Measurements from ENCODE around the gene GLI3.

The GLI3 gene

DNA sequence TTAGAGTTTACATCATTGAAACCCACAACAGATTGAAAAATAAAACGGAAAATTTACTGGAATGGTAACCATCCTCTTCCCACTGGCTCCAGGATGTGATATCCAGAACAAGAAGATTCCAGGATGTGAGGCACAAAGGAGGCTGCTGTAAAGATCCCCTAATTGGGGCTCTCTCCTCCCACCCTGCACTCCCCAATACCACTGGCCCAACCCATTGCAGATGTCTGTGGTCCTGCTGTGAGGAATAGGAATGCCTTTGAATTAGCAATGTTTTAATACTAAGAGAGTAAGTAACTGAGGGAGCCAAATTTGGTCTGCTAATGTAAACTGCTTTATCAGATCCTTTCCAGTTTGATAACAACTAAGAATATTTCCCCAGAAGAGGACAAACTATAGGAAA is 308.2 kb downstream of the GLI3 start:
- no peak for DNase-seq (ENCODE audit: low read depth in 2 of 2)

- no peak for DNase-seq (ENCODE audit: low read depth in 2 of 2)
These were observed 308.8 kb downstream of the GLI3 start for GRCh38 chr7:41928166-41928565.

DNA sequence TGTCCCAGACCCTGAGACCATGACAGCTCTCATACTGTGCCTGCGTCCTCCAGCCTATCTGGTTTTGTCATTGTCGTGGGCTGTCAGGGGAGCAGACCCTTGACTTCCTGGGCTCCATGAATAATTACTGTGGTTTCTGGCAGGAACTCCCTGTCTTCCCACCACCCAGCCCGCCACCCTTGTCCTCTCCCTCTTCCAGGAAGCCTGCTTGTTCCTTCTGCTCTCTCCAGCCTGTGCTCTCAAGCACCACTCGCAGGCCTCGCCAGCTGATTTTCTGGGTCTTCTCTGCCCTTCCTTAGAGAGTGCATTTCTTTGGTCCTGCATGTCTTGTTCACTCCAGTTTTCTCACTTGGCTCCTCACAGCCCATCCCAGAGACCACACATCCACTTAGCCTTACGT is 309.6 kb downstream of the GLI3 start:
- no peak for DNase-seq (ENCODE audit: low read depth in 2 of 2)

GRCh38 chr7:41925946-41926345 is 311.1 kb downstream of the GLI3 start:
- no peak for DNase-seq (ENCODE audit: low read depth in 2 of 2)

DNA sequence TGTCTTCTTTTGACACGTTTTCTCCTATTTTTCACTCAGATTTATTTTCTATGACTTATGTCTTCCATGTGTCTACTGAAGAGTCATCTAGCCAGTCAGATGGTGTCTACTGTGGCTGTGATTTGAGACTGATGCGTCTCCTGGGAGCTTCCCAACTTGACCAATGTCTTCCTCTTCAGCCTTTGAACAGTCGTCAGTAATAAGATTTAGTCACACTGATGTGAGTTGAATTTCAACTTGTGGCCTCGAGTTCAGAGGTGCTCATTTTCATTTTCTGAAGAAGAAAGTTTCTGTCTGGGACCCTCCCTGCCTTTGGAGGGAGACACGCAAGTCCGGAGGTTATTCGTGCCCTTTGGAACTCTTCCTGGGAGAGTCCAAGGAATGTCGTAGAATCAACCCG is 312.2 kb downstream of the GLI3 start:
- DNase-seq (ENCODE audit: low read depth in 2 of 2) = no peak

DNA sequence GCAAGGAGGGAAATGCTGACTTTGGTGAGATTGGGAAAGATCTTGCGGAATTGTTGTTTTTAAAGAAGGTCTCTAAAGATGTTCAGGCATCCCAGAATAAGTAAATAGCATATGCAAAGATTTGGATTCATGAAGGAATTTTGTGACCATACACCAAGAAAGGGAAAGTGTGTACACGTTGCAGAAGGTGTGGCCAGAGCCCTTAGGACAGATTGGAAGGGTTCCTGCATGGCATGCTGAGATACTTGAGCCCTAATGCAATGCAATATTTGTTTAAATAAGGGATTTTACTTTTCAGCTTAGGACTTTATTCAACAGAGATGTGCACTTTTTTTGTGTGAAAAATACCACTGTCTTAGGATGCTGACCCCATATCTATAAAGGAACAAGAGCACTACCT is 314.6 kb downstream of the GLI3 start:
- no peak for DNase-seq (ENCODE audit: low read depth in 2 of 2)

- DNase-seq (ENCODE audit: low read depth in 2 of 2) = no peak
These were observed 315.5 kb downstream of the GLI3 start for GRCh38 chr7:41921453-41921981.

- DNase-seq (ENCODE audit: low read depth in 2 of 2) = no peak
These were observed 318.4 kb downstream of the GLI3 start for GRCh38 chr7:41918597-41918996.

DNA sequence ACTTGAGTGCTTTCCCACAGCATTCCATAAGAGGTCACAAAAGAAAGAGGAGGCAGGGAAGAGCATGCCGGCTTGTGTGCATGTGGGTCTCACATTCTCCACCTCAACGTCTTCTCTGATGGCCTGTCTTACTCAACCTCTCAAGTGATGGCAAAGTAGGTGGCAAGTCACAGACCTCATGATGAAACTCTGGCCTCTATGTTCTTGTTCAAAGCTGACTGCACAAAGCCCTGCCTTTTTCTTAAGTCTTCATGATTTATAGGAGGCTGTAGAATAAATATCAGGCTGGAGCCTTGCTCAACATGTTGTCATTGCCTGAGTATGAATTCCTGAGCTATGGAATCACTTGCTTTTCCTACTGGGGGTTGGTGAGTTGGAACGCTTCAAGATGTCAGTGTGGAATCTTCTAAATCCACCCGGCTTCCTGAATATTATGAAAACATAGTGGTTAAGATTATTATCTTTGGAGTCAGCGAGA is 320.5 kb downstream of the GLI3 start:
- DNase-seq (ENCODE audit: low read depth in 2 of 2) = no peak

- DNase-seq (ENCODE audit: low read depth in 2 of 2) = no peak
These were observed 321.1 kb downstream of the GLI3 start for GRCh38 chr7:41915871-41916270.

DNA sequence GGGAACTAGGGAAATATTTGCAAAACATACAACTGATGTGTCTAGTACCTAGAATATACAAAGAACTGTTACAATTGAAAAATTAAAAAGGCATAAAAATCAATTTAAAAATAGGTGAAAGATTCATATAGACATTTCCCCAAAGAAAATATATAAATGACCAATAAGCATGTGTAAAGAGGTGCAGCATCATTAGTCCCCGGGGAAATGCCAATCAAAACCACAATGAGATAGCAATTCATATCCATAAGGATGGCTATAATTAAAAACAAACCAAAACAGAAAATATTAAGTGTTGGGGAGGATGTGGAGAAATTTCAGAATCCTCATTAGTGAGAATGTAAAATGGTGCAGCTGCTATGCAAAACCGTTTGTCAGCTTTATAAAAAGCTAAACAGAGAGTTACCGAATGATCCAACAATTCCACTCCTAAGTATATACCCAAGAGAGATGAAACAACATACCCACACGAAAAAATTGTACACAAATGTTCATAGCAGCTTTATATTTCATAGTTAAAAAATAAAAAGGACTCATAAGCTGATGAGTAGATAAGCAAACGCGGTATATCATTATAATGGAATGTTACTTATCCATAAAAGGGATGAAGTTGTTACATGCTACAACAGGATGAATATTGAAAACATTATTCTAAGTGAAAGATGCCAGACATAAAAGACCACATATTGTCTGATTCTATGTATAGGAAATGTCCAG is 324.0 kb downstream of the GLI3 start:
- no peak for DNase-seq (ENCODE audit: low read depth in 2 of 2)

- no peak for DNase-seq (ENCODE audit: low read depth in 2 of 2)
These were observed 324.6 kb downstream of the GLI3 start for GRCh38 chr7:41912426-41912825.

GRCh38 chr7:41911792-41912191 is 325.2 kb downstream of the GLI3 start:
- no peak for DNase-seq (ENCODE audit: low read depth in 2 of 2)

Measured in stimulated activated CD8-positive, alpha-beta memory T cell treated with anti-CD3 and anti-CD28 coated beads, Interleukin-2, amount 100 ng/mL, for 48 hours (primary cell).